Heart left ventricle (tissue), 13 donors: ENCODE measurements around the gene KDM2A.

Experiments
- CTCF ChIP-seq, 12 donors: fragments of 200-600 bp; sonication (generic) in 4 of 12; IDR thresholded peaks; one replicate each; pipeline versions ENCODE4 v1.5.0 to v1.8.0; 2018 to 2022; ENCODE audit warnings: antibody characterized with exemption in 12 of 12, mild to moderate bottlenecking in 5 of 12
- POLR2A ChIP-seq, 2 donors: fragments of 450-650 bp; IDR thresholded peaks; one replicate each; pipeline ENCODE4 v1.6.1; 2017; ENCODE audit warnings: antibody characterized with exemption in 2 of 2, mild to moderate bottlenecking in 2 of 2, moderate library complexity in 2 of 2
- donor health status: ischemic (EF 13 %, LVEDD 7.1; RV severe dilation, severe dysfunction).
- donor health status: DM: no; HTN: yes; CAD: no.
- donor health status: DM: no; HTN: no; CAD: no.
- donor health status: ischemic (EF 25% LVEDD 6.9; RV normal size, moderate dysfunction).
- donor health status: ischemic (EF 25% LVEDD 5.7; RV mildly dilated, moderate dysfunction).
- donor health status: ischemic (EF 35%, LVEDD 5.7; RV mildly dilated, moderate dysfunction).
- donor health status: nonischemic (EF 11% LVEDD 7.7; RV severe dilation, severe dysfunction).
- donor health status: DM: yes; HTN: yes; CAD: no.
- donor health status: PGD.
- donor health status: ischemic (EF 29% LVEDD 5.4; RV normal size, mild dysfunction).
- donor health status: nonischemic (EF 23%, LVEDD 6.1; RV moderate dilation, normal function).

GRCh38 chr11:67299471-67300191 lies 180.6 kb downstream of the KDM2A start:
- TF ChIP-seq CTCF (IDR thresholded peaks at IDR 0.05) (no peak), POLR2A (IDR thresholded peaks at IDR 0.05) (no peak)
